Neural cell (in vitro differentiated cells): ENCODE data around the gene MTHFD2. TPM values are rescaled to one million over a fixed set of nuclear protein-coding genes. Genes with fewer than 3 reads are reported as not detected.
A peak's percentile ranks its signal among the peaks of the same experiment; 100 is the strongest.

Experiments
- H2AFZ ChIP-seq: fragments of 200-600, 300-800 bp; sonication (generic), shearing (Covaris generic); 2 replicates; pipeline ENCODE4 v1.6.0; 2014; ENCODE audit warnings: low read depth, mild to moderate bottlenecking, antibody characterized with exemption, low read length, moderate library complexity
- H3F3A ChIP-seq: fragments of 200-600 bp; shearing (Covaris generic); 2 replicates; pipeline ENCODE4 v1.6.1; 2016; ENCODE audit warnings: mild to moderate bottlenecking, moderate library complexity, mixed read lengths, antibody characterized with exemption, low read length; ENCODE audit not compliant: insufficient read depth, poor library complexity, severe bottlenecking
- H3K27ac ChIP-seq: fragments of 200-600, 300-800 bp; sonication (generic), shearing (Covaris generic); 2 replicates; pipeline ENCODE4 v1.5.1; 2014; ENCODE audit warnings: mild to moderate bottlenecking, low read length, moderate library complexity
- H3K27me3 ChIP-seq: fragments of 300-800, 200-600 bp; sonication (generic), shearing (Covaris generic); 2 replicates; pipeline ENCODE4 v1.6.0; 2014; ENCODE audit warnings: mild to moderate bottlenecking, low read depth, low read length, moderate library complexity; ENCODE audit not compliant: insufficient read depth
- H3K36me3 ChIP-seq: fragments of 300-800, 200-600 bp; sonication (generic), shearing (Covaris generic); 2 replicates; pipeline ENCODE4 v1.5.1; 2014; ENCODE audit warnings: mild to moderate bottlenecking, antibody characterized with exemption, low read length, moderate library complexity; ENCODE audit not compliant: insufficient read depth
- H3K4me2 ChIP-seq: fragments of 300-800, 200-600 bp; sonication (generic), shearing (Covaris generic); 2 replicates; pipeline ENCODE4 v1.6.0; 2014; ENCODE audit warnings: mild to moderate bottlenecking, low read length
- H3K4me3 ChIP-seq: fragments of 300-800, 200-600 bp; sonication (generic), shearing (Covaris generic); 2 replicates; pipeline ENCODE4 v1.5.1; 2014; ENCODE audit warnings: mild to moderate bottlenecking, low read length, moderate library complexity
- H3K79me2 ChIP-seq: fragments of 200-600 bp; shearing (Covaris generic); replicated peaks from 2 replicates; pipeline ENCODE4 v1.6.0; 2014; ENCODE audit warnings: mild to moderate bottlenecking, low read length, moderate library complexity; ENCODE audit not compliant: insufficient read depth
- H3K9ac ChIP-seq: fragments of 300-800, 200-600 bp; sonication (generic), shearing (Covaris generic); 2 replicates; pipeline ENCODE4 v1.6.1; 2016; ENCODE audit warnings: mild to moderate bottlenecking, low read length, mixed read lengths
- H3K9me2 ChIP-seq: fragments of 200-600 bp; shearing (Covaris generic); 2 replicates; pipeline ENCODE4 v1.6.1; 2016; ENCODE audit warnings: mild to moderate bottlenecking, low read length, mixed read lengths; ENCODE audit not compliant: insufficient read depth
- H3K9me3 ChIP-seq: fragments of 200-600, 300-800 bp; sonication (generic), shearing (Covaris generic); 2 replicates; pipeline ENCODE4 v1.6.1; 2016; ENCODE audit warnings: mild to moderate bottlenecking, mixed run types, low read length, moderate library complexity, mixed read lengths
- H4K20me1 ChIP-seq: fragments of 200-600 bp; shearing (Covaris generic); 2 replicates; pipeline ENCODE4 v1.6.1; 2016; ENCODE audit warnings: mild to moderate bottlenecking, mixed run types; ENCODE audit not compliant: insufficient read depth
- EP300 ChIP-seq: fragments of 450-650 bp; conservative IDR thresholded peaks from 2 replicates; pipeline ENCODE4 v1.6.1; 2014; ENCODE audit warnings: antibody characterized with exemption, mild to moderate bottlenecking, moderate library complexity; ENCODE audit not compliant: poor library complexity, severe bottlenecking
- EZH2 ChIP-seq: fragments of 200-600, 300-800 bp; shearing (Covaris generic), sonication (generic); IDR thresholded peaks from 2 replicates; pipeline ENCODE4 v1.6.1; 2014; ENCODE audit warnings: antibody characterized with exemption, low read length, borderline replicate concordance, mild to moderate bottlenecking; ENCODE audit not compliant: insufficient read depth, poor library complexity, severe bottlenecking
- MXI1 ChIP-seq: fragments of 450-650 bp; conservative IDR thresholded peaks from 2 replicates; pipeline ENCODE4 v1.6.1; 2014; ENCODE audit warnings: antibody characterized with exemption, mild to moderate bottlenecking; ENCODE audit not compliant: poor library complexity, severe bottlenecking
- POLR2AphosphoS5 ChIP-seq: IDR thresholded peaks from 2 replicates; pipeline ENCODE4 v1.6.1; 2012
- RAD21 ChIP-seq: fragments of 450-650 bp; conservative IDR thresholded peaks from 2 replicates; pipeline ENCODE4 v1.6.1; 2014; ENCODE audit warnings: antibody characterized with exemption, mild to moderate bottlenecking, moderate library complexity
- REST ChIP-seq: IDR thresholded peaks from 2 replicates; pipeline ENCODE4 v1.6.1; 2012; ENCODE audit warnings: borderline replicate concordance
- SMC3 ChIP-seq: fragments of 450-650 bp; conservative IDR thresholded peaks from 2 replicates; pipeline ENCODE4 v1.6.1; 2014; ENCODE audit warnings: antibody characterized with exemption, mild to moderate bottlenecking, moderate library complexity; ENCODE audit not compliant: poor library complexity
- TAF1 ChIP-seq: IDR thresholded peaks from 2 replicates; pipeline ENCODE4 v1.6.1; 2012; ENCODE audit warnings: low read depth
- polyA plus RNA-seq: library from polyadenylated mRNA; depleted of rRNA; stranded (reverse); fragments of >200 nt; gene quantifications from 2 replicates; pipeline ENCODE4 v1.2.3, GENCODE V29; 2014
- TF ChIP-seq, protein P1 (sequence below): fragments of 450-650 bp; IDR thresholded peaks from 2 replicates; pipeline ENCODE4 v1.5.1; 2014; ENCODE audit warnings: antibody characterized with exemption, mild to moderate bottlenecking, moderate library complexity; ENCODE audit not compliant: poor library complexity, severe bottlenecking

The MTHFD2 gene
- polyA plus RNA-seq, 1 donor from 2014 or later = 26.3 TPM

- Histone ChIP-seq H4K20me1 (no peaks in the 10 kb centered on the region), H3F3A (peaks cover 3% of the 10 kb centered on the region), H3K79me2 (peaks cover 46% of the 10 kb centered on the region), H3K36me3 (no peaks in the 10 kb centered on the region), H3K4me3 (peak overlapping the region; percentile 90), H3K27me3 (no peaks in the 10 kb centered on the region), H2AFZ (peak overlapping the region; percentile 69), H3K9me3 (no peaks in the 10 kb centered on the region), H3K9me2 (no peaks in the 10 kb centered on the region), H3K27ac (peak overlapping the region; percentile 80), H3K4me2 (peak overlapping the region; percentile 96), H3K9ac (peak overlapping the region; percentile 86)
- TF ChIP-seq REST = no peak
- no peak for TF ChIP-seq RAD21
- no peak for TF ChIP-seq POLR2AphosphoS5
- TF ChIP-seq EZH2 = no peak
- no peak for TF ChIP-seq MXI1
- no peak for TF ChIP-seq SMC3
- TF ChIP-seq, protein P1, sequence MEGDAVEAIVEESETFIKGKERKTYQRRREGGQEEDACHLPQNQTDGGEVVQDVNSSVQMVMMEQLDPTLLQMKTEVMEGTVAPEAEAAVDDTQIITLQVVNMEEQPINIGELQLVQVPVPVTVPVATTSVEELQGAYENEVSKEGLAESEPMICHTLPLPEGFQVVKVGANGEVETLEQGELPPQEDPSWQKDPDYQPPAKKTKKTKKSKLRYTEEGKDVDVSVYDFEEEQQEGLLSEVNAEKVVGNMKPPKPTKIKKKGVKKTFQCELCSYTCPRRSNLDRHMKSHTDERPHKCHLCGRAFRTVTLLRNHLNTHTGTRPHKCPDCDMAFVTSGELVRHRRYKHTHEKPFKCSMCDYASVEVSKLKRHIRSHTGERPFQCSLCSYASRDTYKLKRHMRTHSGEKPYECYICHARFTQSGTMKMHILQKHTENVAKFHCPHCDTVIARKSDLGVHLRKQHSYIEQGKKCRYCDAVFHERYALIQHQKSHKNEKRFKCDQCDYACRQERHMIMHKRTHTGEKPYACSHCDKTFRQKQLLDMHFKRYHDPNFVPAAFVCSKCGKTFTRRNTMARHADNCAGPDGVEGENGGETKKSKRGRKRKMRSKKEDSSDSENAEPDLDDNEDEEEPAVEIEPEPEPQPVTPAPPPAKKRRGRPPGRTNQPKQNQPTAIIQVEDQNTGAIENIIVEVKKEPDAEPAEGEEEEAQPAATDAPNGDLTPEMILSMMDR = no peak
- no peak for TF ChIP-seq TAF1
Measured at GRCh38 chr2:74177696-74178095, 20.7 kb upstream of the MTHFD2 start.

GRCh38 chr2:74178211-74179062 lies 20.0 kb upstream of the MTHFD2 start, which contains the start of gene MOB1A:
Gene MOB1A, minus strand, starts transcription at chr2:74178879. Its CDS starts 205 bp downstream, at chr2:74178674.
- Histone ChIP-seq H3K36me3 (no peaks in the 10 kb centered on the region), H3K79me2 (peaks cover 42% of the 10 kb centered on the region), H3K9ac (peak within 1 kb of the TSS; percentile 86), H3K9me2 (no peaks in the 10 kb centered on the region), H4K20me1 (no peaks in the 10 kb centered on the region), H3K4me3 (peak within 1 kb of the TSS; percentile 90), H3F3A (peaks cover 3% of the 10 kb centered on the region), H2AFZ (peak within 1 kb of the TSS; percentile 69), H3K9me3 (no peaks in the 10 kb centered on the region), H3K27me3 (no peaks in the 10 kb centered on the region), H3K27ac (peak within 1 kb of the TSS; percentile 80), H3K4me2 (peak within 1 kb of the TSS; percentile 96)
- TF ChIP-seq RAD21 = no peak
- TF ChIP-seq EZH2 = no peak
- TF ChIP-seq, protein P1 = no peak
- peak; percentile 92 for TF ChIP-seq POLR2AphosphoS5
- TF ChIP-seq REST = peak; percentile 67
- no peak for TF ChIP-seq SMC3
- no peak for TF ChIP-seq EP300
- peak; percentile 61 for TF ChIP-seq MXI1
- TF ChIP-seq TAF1 = no peak
